NCI-H1105 treated with DMSO at 0.1 percent for 48 hours (cell line): ENCODE measurements around the gene KIF3A.

ENCODE experiments used
- DNase-seq: peaks from one replicate; lab custom pipeline; 2025; lab: John Stamatoyannopoulos, UW

The KIF3A gene

GRCh38 chr5:132753135-132753987 is 16.0 kb upstream of the KIF3A start:
- DNase-seq = no peak

GRCh38 chr5:132752581-132753125 is 15.3 kb upstream of the KIF3A start:
- DNase-seq = no peak

GRCh38 chr5:132751971-132752580 is 14.7 kb upstream of the KIF3A start:
- no peak for DNase-seq

DNA sequence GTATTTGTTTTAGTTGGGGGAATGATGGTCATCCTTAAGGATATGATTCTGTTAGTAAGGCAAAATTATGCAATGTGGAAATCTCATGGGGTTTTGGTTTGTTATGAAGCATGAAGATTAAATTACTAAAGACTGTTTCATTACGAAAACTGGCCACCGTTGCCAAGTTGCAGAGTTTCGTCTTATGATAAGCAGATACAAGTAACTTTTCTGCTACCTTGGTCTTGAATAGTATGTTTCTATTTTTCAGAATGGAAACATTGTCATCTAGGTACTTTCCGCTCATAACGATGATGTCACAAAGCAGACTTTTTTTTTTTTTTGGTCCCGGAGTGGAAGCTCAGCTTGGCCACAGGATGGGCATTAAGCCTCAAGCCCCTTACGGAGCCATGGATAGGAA is 14.1 kb upstream of the KIF3A start:
- DNase-seq = no peak

DNA sequence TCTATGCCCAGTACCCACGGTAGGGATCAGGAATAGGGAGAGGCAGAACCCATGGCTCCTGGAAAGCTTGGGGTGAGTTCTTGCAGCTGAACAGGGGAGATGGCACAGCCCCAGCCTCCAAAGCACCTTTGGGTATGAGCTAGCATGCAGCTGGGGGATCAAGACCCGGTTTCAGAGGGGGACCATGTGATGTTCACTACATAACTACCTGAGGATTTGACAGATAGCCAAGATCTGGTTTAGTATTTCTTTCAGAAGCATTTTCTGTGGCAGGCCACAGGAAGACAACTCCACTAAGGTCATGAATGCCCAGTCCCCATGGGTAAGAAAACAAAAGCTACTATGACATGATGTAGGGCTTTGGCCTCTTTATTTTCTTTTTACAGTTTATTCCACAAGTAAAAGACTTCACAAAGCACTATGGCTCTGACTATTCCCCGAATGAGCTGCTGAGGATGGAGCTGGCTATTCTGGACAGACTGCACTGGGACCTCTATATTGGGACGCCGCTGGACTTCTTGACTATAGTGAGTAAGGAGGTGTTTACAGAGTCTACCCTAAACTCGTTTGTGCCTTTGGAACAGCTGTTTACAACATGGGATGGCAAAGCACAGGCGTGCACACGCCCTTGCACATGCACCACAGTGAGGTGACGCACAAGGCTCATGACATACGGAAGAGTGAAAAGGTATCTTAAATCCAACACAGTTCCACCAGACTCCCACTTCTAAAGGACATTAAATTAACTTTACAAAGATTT is 13.3 kb upstream of the KIF3A start:
- no peak for DNase-seq

- DNase-seq = no peak
These were observed 12.2 kb upstream of the KIF3A start for GRCh38 chr5:132749506-132749905.

- DNase-seq = no peak
These were observed 11.2 kb upstream of the KIF3A start for GRCh38 chr5:132748522-132749000.

DNA sequence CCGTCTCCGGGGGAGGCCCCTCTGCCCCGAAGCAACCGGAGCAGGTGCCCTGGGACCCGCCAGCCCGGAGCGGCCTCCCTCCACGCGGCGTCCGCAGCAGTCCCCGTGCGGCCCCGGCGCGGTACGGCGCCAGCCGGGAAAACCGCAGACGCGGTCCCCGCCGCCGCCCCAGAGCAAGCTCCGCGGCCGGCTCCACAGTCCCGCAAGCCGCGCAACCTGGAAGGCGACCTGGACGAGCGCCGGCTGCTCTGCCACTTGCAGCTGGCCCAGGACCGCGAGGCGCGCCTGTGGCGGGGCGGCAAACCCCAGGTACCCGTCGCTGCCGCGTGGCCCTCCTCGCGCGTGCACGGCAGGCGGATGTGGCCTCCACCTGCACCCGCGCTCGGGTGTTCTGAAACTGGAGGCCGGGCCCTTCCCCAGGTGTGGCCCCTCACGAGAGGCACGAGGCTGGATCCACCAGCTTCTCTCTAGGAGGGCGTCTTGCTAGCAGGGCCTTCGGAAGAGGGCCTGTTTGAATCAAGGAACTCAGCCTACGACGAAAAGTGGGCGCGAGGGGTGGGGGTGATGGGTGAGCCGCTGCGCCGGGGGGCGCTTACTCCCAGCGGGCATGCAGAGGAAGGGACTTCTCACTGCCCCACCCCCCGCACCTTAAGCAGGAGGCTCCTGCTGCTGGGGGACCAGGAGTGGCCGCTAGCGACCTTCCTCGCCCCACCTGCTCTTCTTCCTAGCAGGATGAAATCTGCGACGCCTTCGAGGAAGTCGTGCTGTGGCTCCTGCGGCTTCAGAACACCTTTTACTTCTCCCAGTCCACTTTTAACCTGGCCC is 10.5 kb upstream of the KIF3A start:
- DNase-seq = no peak

DNA sequence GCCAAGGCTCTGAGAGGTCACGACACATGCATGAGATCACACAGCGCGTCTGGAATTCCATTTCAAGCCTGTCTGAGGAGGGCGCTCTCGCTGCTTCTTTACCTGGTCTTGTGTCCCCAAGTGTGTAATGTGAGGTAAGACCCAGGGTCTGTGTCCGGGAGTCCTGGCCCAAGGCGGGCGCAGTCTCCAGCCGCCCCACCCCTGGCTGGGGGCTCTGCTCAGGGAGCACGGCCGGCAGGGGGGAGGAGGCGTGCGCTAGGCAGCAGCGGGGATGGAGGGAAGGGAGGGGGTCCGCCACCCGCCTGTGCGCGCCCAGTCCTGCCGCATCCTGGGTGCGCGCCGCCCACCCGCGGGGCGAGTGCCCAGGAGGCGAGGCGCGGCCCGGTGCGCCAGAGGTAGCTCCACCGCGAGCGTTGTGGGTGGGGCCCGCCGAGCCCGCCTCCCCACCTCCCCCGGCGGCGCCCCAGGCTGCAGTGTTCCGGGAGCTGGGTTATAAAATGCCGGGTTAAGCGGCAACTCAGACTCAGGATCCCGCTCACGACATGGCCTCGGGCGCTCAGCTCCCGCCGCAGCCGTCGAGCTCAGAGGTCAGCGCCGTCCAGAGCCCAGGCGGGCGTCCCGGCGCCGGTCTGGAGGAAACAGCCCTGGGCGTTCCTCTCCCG is 9.7 kb upstream of the KIF3A start, which contains the start of gene CCNI2:
Gene CCNI2, plus strand, starts transcription at position 473 of the 662 bp plus-strand sequence. Its CDS starts 70 bp downstream, at position 543.
- DNase-seq = no peak

DNA sequence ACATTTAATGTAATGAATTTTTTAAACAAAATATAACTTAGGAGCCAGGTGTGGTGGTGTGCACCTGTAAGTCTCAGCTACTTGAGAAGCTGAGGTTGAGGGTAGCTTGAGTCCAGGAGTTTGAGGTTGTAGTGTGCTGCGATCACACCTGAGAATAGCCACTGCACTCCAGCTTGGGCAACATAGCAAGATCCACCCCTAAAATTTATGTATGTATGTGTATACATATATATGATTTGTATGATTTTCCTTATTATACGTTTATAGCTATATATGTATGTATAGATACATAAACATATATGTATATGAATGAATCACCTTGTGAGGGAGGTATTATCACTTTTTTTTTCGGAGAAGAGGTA is 9.2 kb upstream of the KIF3A start:
- DNase-seq = no peak

DNA sequence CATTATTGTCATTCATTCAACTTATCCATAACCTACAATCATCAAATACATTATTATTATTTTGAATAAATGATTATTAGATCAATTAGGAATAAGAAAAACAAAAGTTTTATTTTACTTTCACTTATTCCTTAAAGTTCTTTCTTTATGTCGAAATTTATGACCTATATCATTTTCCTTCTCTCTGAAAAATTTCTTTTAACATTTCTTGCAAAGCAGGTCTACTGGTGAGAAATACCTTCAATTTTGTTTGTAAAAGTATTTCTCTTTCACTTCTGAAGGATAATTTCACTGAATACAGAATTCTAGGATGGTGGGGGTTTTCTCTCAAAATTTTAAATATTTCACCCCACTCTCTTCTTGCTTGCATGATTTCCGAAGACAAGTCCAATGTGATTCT is 7.3 kb upstream of the KIF3A start:
- no peak for DNase-seq

DNA sequence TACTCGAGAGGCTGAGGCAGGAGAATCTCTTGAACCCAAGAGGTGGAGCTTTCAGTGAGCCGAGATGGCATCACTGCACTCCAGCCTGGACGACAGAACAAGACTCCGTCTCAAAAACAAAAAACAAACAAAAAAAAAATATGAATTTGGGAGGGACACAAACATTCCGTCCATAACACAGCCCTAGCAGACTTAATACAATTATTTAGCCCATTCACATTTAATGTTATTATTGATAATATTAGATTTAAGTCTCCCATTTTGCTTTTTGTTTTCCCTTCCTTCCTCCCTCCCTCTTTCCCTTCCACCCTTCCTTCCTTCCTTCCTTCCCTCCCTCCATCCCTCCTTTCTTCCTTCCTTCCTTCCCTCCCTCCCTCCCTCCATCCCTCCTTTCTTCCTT is 5.3 kb upstream of the KIF3A start:
- DNase-seq = no peak

DNA sequence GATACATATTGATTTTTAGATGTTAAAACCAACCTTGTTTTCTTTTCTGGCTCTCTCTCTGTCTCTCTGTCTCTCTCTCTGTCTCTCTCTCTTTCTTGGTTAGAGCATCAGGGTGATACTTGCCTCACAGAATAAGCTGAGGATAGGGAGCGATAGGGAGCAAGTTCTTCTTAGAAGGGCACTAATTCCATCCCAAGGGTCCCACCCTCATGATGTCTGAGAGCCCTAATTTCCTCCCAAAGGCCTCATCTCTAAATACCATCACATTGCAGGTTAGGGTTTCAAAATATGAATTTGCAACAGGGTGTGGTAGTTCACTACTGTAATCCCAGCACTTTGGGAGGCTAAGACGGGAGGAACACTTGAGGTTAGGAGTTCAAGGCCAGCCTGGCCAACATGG is 4.8 kb upstream of the KIF3A start:
- no peak for DNase-seq

- no peak for DNase-seq
These were observed 1.9 kb upstream of the KIF3A start for GRCh38 chr5:132739232-132739631.

DNA sequence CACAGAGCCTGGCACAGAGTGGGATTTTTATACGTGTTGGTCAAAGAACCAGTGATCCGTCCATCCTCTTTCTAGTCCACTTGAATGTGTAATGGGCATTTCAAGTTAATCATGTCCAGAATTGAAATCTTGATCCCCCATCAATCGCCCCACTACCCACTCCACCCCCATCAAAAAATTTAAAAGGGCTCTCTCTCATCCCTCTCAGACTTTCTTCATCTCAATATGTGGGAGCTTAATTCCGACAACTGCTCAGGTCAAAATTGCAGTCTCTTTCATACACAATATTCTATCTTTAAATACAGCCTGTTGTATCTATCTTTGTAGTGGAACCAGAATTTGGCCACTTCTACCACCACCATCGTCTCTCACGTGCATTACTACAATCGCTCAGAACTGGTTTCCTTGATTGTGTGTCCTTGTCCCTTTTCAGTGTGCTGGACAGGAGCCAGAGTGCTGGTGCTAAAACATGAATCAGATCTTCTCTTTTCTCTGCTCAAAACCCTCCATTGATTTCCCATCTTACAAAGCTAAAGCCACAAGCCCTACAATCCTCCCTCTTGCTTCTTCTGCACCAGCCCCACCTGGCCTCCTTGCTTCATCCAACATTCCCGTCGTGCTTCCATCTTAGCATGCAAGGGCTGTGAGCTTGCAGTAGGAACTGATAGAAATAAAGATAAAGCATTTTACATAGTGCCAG is 786 bp upstream of the KIF3A start:
- DNase-seq = no peak

- no peak for DNase-seq
These were observed 2.7 kb downstream of the KIF3A start for GRCh38 chr5:132734687-132735086.

GRCh38 chr5:132733499-132734148 is 3.7 kb downstream of the KIF3A start:
- DNase-seq = no peak

DNA sequence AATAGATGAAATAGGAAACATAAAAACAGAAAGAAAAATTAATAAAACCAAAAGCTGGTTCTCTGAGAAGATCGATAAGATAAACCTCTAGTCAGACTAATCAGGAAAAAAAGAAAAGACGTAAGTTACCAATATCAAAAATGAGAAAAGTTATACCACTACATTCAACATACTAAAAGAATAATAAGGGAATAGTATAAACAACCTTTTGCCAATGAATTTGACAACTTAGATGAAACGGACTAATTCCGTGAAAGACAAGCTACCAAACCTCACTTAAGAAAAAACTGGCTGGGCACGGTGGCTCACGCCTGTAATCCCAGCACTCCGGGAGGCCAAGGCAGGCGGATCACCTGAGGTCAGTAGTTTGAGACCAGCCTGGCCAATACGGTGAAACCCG is 7.5 kb downstream of the KIF3A start:
- no peak for DNase-seq

GRCh38 chr5:132725745-132726144 is 11.6 kb downstream of the KIF3A start:
- DNase-seq = no peak
